ENCODE results near the gene NLRP5.
"Not testable (repeated sequence)": the region's sequence is repeated elsewhere in the genome, so short reads cannot be mapped to it uniquely, and the experiment has no call there.

Gene NLRP5

DNA sequence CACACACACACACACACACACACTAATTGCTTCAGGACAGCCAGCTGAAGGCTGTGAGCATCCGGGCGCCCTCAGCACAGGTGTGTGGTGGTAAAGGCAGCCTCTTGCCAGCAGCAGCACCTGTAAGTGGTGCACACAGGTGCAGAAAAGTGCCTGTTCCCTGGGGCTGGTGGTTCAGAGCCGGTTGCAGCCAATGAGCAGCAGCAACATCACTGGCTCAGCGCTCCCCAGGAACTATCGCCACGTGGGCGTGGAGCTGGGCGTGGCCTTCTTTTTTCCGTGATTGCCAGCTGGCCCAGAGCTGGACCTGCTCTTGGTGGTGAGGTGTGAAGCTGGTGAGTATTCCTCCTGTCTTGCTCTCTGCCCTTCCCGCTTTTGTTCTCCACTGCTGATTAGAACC lies at the start of gene NLRP5:
Gene NLRP5, plus strand, starts transcription at position 289 of the 400 bp plus-strand sequence.
- no peak for DNase-seq

- no peak for DNase-seq
Measured at GRCh38 chr19:55939206-55939605, 47.4 kb upstream of the NLRP5 start.

DNA sequence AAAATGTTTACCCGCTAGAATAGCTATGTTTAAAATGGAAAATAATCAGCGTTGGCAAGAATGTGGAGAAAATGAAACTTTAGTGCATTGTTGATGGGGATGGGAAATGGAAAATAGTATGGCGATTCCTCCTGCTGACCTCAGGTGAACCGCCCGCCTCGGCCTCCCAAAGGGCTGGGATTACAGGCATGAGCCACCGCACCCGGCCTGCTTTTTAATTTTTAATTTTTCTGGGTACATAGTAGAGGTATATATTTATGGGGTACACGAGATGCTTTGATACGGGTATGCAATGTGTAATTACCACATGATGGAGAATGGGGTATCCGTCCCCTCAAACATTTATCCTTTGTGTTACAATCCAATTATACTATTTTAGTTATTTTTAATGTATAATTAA lies 46.3 kb upstream of the NLRP5 start:
- DNase-seq = no peak

- DNase-seq = no peak
Measured at GRCh38 chr19:55947532-55947931, 39.0 kb upstream of the NLRP5 start, which contains the start of gene NLRP8. Gene NLRP8 (plus strand): TSS chr19:55947832.

GRCh38 chr19:55950566-55950965 lies 36.0 kb upstream of the NLRP5 start:
- not testable (repeated sequence) for DNase-seq

DNA sequence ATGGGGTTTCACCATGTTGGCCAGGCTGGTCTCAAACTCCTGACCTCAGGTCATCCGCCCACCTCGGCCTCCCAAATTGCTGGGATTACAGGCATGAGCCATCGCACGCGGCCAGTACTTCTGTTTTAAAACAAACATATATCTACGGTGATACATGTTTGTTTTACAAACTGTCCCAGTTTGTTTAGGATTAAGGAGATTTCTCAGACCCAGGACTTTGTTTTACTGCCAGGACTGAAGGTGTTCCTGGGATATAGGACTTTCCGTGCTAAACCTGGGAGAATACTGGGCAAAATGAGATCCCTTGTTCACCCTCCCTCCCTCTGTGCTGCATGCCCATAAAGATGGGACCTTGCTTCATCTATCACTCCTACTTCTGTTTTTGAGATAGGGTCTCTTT lies 30.1 kb upstream of the NLRP5 start:
- DNase-seq = no peak

DNA sequence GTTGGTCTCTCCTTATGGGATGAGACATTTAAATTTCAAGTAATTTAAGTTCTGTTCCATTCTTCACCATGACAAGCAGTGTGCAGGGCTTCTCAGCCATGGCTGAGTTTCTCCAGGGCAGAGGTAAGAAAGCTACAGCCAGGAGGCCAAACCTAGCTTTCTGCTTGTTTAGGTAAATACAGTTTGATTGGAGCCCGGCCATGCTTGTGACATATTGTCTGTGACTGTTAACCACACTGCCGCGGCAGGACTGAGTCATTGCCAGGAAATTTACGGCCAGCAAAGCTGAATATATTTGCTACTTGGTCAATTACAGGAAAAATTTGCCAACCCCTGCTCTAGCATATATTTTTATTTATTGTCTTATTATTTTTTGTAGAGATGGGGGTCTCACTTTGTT lies 28.2 kb upstream of the NLRP5 start:
- DNase-seq = no peak

DNA sequence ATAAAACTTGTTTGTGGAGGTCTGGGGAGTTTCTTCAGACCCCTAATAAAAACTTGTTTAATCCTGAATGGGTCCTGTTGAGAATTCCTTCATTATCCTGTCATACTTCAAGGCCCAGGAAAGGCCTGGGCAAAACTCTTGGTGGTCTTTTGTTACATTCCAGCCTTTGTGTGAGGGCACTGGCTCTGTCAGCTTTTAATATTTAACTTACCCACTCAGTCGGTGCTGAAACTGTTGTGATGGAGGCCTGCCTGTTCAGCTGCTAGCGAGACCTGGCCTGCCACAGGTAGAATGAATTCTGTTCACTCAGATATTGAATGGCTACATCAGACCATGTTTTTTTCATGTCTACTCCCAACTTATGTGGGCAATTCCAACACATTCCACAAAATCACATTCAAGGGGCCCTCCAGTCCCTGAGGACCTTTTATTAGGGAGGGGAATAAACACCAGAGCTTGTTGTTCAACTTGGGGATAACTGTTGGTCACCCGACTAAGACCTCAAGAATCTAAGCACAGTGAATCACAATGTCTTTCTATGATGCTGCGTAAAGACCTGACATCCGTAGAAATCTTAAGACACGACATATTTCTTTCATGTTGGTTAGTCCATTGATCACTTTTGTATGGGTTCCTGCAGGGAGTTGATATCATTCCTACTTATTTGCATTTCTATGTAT lies 26.4 kb upstream of the NLRP5 start:
- DNase-seq = no peak

- DNase-seq = no peak
Measured at GRCh38 chr19:55962186-55962585, 24.4 kb upstream of the NLRP5 start.

- no peak for DNase-seq
Measured at GRCh38 chr19:55973982-55974381, 12.6 kb upstream of the NLRP5 start.

DNA sequence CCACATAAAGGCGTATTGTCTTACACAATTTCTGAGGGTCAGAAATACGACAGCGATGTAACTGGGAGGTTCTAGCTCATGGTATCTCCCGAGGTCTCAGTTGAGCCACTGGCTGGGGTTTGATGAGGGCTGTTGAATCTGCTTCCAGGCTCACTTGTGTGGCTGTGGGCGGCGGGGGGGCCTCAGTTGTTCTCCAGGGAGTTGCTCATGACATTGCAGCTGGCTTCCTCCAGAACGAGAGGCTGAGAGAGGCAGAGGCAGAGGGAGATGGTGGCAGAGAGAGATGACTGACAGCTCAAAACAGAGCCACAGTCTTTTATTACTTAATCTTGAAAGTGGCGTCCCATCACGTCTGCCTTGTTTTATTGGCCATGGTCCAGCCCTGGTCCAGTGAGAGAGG lies 6.2 kb upstream of the NLRP5 start:
- no peak for DNase-seq

DNA sequence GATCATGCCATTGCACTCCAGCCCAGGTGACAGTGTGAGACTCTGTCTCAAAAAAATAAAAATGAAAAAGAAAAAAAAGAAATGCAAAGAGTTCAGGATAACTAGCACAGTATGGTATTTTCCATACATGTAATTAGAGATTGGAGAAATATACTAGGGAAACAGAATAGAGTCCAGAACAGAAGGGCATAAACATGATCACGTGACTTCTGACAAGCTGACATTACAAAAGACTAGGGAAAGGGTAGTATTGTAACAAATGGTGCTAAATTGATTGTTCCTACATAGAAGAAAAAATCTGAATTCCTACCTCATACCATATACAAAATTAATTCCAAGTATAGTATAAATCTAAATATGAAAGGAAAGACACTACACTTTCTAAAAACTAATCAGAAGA lies 1.3 kb upstream of the NLRP5 start:
- DNase-seq = no peak

GRCh38 chr19:55990831-55991230 lies 4.3 kb downstream of the NLRP5 start:
- no peak for DNase-seq

- no peak for DNase-seq
Measured at GRCh38 chr19:55993492-55993891, 6.9 kb downstream of the NLRP5 start.

- DNase-seq = no peak
Measured at GRCh38 chr19:56014765-56015164, 28.2 kb downstream of the NLRP5 start.

- DNase-seq = no peak
Measured at GRCh38 chr19:56015756-56016155, 29.2 kb downstream of the NLRP5 start.

GRCh38 chr19:56019325-56019724 lies 32.8 kb downstream of the NLRP5 start:
- not testable (repeated sequence) for DNase-seq

- not testable (repeated sequence) for DNase-seq
Measured at GRCh38 chr19:56020355-56020975, 33.9 kb downstream of the NLRP5 start.

- no peak for DNase-seq
Measured at GRCh38 chr19:56026769-56027168, 40.2 kb downstream of the NLRP5 start.

GRCh38 chr19:56053596-56053995 lies 67.0 kb downstream of the NLRP5 start:
- DNase-seq = no peak

- peak; percentile 35 to 48 (median 43) for DNase-seq
Measured at GRCh38 chr19:56066152-56067023, 79.8 kb downstream of the NLRP5 start.

- no peak for DNase-seq
Measured at GRCh38 chr19:56069642-56070041, 83.1 kb downstream of the NLRP5 start.

- no peak for DNase-seq
Measured at GRCh38 chr19:56071151-56071550, 84.6 kb downstream of the NLRP5 start.

DNA sequence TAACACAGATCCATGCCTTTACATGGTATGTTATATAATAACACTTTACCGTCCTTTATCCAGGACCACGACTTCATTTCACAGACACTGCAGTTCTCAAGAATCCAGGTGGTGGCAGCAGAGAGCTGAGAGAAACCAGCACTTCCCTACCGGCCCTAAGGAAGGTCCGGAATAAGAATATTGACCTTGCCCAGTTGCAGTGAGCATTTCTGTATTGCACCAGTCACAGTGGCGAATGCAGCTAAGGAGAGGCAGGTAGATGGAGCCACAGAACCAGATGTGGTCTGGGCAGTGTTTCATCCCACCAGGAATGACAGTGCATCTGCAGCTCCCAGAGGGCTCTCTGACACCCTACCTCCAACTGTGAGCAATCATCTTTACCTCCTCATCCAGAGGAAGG lies 89.9 kb downstream of the NLRP5 start:
- peak in 1 of 4 experiments; percentile 27 for DNase-seq
